RKO (cell line): ENCODE measurements around the gene ANKH.
A peak's percentile ranks its signal among the peaks of the same experiment; 100 is the strongest.

Source experiments
- DNase-seq: peaks from one replicate; pipeline ENCODE4 v3.0.0-alpha.2; 2016; ENCODE audit warnings: low spot score

Gene ANKH

DNA sequence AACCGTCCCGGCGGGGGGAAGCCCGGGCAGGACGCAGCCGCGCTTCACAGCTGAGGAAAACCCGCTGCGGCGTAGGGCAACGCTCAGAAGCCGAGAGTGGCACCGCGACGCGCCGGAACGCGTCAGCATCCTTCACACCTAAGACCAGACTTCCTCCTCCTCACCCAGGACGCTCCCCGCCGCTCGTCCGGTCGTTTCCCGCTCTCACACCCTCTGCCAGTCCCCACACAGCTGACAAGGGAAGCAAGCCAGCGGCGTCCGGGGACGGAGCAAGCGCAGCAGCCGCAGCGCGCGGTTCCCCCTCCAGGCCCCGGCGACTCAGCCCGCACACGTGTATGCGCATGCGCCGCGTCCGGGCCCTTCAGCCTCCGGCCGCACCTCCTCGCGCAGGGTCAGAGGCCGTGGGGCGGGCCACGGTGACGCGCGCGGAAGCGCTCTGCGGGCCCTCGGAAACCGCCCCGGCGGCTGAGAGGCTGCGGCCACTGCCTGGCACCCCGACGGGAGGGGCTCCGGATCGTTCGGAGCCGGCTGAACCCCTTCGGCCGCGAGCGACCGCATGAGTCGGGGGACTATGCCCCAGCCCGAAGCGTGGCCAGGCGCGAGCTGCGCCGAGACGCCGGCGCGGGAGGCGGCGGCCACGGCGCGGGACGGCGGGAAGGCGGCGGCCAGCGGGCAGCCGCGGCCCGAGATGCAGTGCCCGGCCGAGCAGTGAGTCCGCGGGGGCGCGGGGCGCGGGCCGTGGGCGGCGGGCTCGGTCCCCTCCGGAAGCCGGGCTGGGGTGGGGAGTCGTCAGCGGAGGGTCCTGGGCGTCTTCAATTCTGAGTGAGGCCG lies 207.1 kb downstream of the ANKH start, which contains the start of gene OTULIN:
Gene OTULIN (plus strand): TSS at position 449 of the 831 bp plus-strand sequence. CDS start 108 bp downstream, at position 557.
- DNase-seq = peak; percentile 93

DNA sequence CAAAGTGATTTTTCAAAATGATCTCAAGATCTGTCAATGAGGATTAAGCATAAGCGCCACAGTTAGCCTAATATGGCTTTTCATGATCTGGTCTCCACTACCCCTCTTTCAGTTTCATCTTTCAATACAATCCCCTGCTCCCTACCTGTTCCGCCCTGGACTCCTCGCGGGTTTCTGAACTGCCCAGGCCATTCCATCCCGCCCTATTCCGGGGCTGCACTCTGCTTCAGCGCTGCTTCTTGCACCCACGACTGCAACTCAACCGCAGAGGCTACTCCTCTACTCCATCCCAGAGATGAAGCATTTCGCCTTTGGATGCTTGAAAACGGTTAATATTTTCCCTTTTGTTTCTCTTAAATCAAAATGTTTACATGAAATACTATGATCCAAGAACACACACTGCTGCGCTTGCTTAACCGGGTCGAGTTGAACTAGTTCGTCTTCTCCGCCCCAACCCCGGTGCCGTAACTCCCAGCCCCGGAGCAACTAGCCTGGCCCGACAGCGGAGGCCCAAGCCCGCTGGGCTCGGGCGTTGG lies 207.8 kb downstream of the ANKH start:
- peak; percentile 34 for DNase-seq

DNA sequence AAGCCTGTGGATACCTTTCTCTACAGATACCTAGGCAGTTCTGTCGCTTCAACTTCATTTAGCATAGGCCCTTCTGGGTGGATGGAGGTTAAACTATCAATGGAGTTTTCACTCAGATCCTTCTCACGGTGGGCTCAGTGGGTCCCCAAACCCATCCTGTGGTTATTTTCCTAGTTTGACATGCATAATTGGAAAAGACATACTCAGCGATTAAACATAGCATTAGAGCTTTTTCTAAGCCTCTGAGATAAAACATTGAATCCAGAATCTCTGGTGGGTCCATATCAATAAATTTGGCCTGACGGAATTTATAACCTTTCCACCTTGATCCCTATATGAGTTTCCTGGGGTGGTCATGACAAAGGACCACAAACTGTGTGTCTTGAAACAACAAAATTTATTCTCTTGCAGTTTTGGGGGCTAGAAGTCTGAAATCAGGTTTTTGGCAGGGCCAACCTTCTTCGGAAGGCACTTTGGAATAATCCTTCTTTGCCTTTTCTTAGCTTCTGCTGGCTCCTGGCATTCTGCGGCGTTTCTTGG lies 208.8 kb downstream of the ANKH start:
- DNase-seq = no peak

DNA sequence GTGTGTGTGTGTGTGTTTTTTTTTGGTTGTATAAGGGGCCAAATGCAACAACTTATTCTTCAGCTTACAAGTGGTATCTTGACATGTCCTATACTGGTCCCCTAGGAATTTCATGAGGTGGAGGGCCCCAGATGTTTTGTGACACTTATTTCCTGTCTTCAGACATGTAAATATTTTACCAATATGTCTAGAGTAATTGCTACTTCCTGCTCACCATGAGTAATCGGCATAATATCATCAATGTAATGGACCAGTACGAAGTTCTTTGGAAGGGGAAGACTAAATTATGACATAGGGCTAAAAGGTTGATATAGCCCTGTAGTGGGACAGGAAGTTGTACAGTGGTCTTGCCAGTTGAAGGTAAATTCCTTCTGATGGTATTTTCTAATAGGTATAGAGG lies 210.7 kb downstream of the ANKH start:
- DNase-seq = no peak

DNA sequence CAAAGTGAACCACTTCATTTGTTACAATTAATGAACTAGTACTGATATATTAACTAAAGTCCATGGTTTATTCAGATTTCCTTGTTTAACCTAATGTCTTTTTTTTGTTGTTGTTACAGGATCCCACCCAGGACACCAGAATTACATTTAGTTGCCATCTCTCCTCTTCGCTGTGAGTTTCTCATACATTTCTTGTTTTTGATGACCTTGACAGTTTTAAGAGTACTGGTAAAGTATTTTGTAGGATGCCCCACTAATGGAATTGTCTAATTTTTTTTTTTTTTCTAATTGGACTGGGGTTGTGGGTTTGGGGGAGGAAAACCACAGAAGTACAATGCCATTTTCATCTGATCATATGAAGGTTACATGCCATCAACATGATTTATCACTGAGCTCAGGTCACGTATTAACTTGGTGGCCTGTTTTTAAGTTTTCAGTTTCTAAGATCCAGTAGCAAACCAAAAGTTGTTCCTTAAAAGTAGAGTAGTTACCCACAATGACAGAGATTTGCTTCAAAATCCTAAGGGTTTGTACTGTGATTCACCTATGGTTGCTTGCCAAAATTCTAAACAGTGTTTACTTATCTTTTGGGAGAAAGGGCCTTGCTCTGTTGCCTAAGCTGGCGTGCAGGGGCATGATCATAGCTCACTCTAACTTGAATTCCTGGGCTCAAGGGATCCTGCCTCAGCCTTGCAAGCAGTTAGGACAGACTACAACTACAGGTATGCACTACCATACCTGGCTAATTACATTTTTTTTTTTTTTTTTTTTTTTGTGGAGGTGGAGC lies 211.6 kb downstream of the ANKH start:
- no peak for DNase-seq

DNA sequence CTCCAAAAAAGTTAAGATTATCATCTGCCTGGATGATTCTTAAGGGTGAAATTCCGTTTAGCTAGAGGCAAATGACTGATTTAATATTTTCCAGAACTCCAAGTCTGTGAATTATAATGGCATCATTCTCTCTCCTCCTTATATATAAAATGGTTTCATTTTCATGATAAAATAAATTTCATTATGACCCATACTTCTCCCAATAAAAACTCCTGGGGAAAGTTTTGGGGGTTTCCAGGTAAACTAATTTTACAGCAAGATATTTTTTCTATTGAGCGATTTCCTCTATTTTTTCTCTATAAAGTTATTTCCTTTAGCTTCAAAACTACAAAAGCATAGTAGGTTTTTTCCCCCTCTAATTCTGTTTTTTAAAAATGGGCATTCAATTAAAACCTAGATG lies 214.7 kb downstream of the ANKH start:
- no peak for DNase-seq

DNA sequence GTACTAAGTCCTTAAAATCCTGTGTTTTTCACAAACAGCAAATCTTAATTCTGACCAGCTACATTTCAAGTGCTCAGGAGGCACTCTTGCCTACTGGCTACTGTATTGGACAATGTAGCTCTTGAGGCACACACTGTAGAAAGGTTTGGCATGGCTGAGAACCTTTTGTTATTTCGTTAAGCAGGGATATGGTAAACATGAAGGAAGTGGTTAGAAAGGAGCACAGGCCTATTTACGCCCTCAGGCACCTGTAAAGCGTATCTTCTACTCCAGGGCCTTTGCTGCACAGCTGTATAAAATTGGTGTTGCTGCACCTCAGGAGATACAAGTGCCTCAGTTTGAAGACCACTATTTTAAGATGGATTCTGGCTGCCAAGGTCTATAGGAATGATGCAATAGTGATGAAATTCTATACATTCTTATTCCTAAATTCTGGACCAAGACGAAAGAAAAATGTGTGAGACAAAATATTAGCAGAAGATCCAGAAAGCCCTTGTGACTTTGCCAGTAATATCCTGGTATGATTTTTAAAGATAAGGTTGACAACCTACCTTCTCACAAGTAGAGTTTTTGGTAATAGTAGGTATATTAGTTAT lies 216.3 kb downstream of the ANKH start:
- DNase-seq = no peak
